GM19099 (cell line): Measurements from ENCODE around the gene MSH6.
A peak's percentile ranks its signal among the peaks of the same experiment; 100 is the strongest.

Experiments
- POLR2A ChIP-seq: IDR thresholded peaks from 3 replicates; pipeline ENCODE4 v1.6.1; 2011; ENCODE audit warnings: low read depth; ENCODE audit not compliant: insufficient read length; ENCODE audit errors: extremely low read depth

Gene MSH6

GRCh38 chr2:47782671-47783485 lies at the start of gene MSH6:
Gene MSH6, plus strand, starts transcription at chr2:47783145. Its CDS starts 89 bp downstream, at chr2:47783234.
- TF ChIP-seq POLR2A = peak; percentile 77

GRCh38 chr2:47735136-47735869 lies 47.6 kb upstream of the MSH6 start:
- TF ChIP-seq POLR2A = no peak

GRCh38 chr2:47735912-47736311 lies 47.0 kb upstream of the MSH6 start:
- TF ChIP-seq POLR2A = no peak

GRCh38 chr2:47737191-47737975 lies 45.6 kb upstream of the MSH6 start:
- TF ChIP-seq POLR2A = no peak

- no peak for TF ChIP-seq POLR2A
These were observed 44.6 kb upstream of the MSH6 start for GRCh38 chr2:47738331-47738730.

- TF ChIP-seq POLR2A = no peak
These were observed 41.8 kb upstream of the MSH6 start for GRCh38 chr2:47741101-47741500.

- no peak for TF ChIP-seq POLR2A
These were observed 41.3 kb upstream of the MSH6 start for GRCh38 chr2:47741637-47742036.

GRCh38 chr2:47744074-47744473 lies 38.9 kb upstream of the MSH6 start:
- TF ChIP-seq POLR2A = no peak

GRCh38 chr2:47747878-47748277 lies 35.1 kb upstream of the MSH6 start:
- TF ChIP-seq POLR2A = no peak

GRCh38 chr2:47751856-47752414 lies 31.0 kb upstream of the MSH6 start:
- TF ChIP-seq POLR2A = no peak

- TF ChIP-seq POLR2A = no peak
These were observed 15.5 kb upstream of the MSH6 start for GRCh38 chr2:47767497-47767844.

GRCh38 chr2:47767880-47768609 lies 14.9 kb upstream of the MSH6 start:
- no peak for TF ChIP-seq POLR2A

- no peak for TF ChIP-seq POLR2A
These were observed 13.6 kb upstream of the MSH6 start for GRCh38 chr2:47769318-47769717.

GRCh38 chr2:47771211-47771610 lies 11.7 kb upstream of the MSH6 start:
- TF ChIP-seq POLR2A = no peak

GRCh38 chr2:47772343-47772742 lies 10.6 kb upstream of the MSH6 start:
- TF ChIP-seq POLR2A = no peak

- TF ChIP-seq POLR2A = no peak
These were observed 8.4 kb upstream of the MSH6 start for GRCh38 chr2:47774567-47774966.
